Keratinocyte (primary cell): Measurements from ENCODE around the gene NNAT.

ENCODE experiments used
- CTCF ChIP-seq, 3 experiments: IDR thresholded peaks in 1 of 3; conservative IDR thresholded peaks in 1 of 3; optimal IDR thresholded peaks in 1 of 3; 2 replicates in 2 of 3; 3 replicates in 1 of 3; pipeline versions ENCODE3 to v1.5.1; 2011; ENCODE audit warnings: low read length in 3 of 3, mild to moderate bottlenecking in 3 of 3, moderate library complexity in 2 of 3, control low read depth in 1 of 3, inconsistent platforms in 1 of 3; ENCODE audit not compliant: insufficient read depth in 2 of 3; ENCODE audit errors: extremely low read depth in 1 of 3
- EZH2 ChIP-seq: IDR thresholded peaks from one replicate; pipeline ENCODE4 v1.6.1; 2012; ENCODE audit warnings: inconsistent platforms, mild to moderate bottlenecking, low read length, moderate library complexity

GRCh38 chr20:37558779-37559178 lies 37.7 kb downstream of the NNAT start:
- TF ChIP-seq CTCF (optimal IDR thresholded peaks at IDR 0.05 in 1 of 3, IDR thresholded peaks at IDR 0.05 in 1 of 3, conservative IDR thresholded peaks at IDR 0.05 in 1 of 3; ENCODE audit: extremely low read depth in 1 of 3, insufficient read depth in 2 of 3, low read length in 3 of 3) (no peak), EZH2 (no peak)
